DOHH2 (cell line): Measurements from ENCODE around the gene RIPPLY3.

Source experiments
- EZH2phosphoT487 ChIP-seq: fragments of 200-600 bp; sonication (generic); IDR thresholded peaks from 2 replicates; pipeline ENCODE4 v1.6.1; 2017; ENCODE audit warnings: borderline replicate concordance, mild to moderate bottlenecking, antibody characterized with exemption, low read length, moderate library complexity, mixed read lengths
- TF ChIP-seq, protein P1 (sequence below): fragments of 200-600 bp; sonication (generic); IDR thresholded peaks from one replicate; pipeline ENCODE4 v1.5.1; 2014; ENCODE audit warnings: antibody characterized with exemption, mild to moderate bottlenecking, low read depth, low read length; ENCODE audit not compliant: poor library complexity, severe bottlenecking

- TF ChIP-seq, protein P1, sequence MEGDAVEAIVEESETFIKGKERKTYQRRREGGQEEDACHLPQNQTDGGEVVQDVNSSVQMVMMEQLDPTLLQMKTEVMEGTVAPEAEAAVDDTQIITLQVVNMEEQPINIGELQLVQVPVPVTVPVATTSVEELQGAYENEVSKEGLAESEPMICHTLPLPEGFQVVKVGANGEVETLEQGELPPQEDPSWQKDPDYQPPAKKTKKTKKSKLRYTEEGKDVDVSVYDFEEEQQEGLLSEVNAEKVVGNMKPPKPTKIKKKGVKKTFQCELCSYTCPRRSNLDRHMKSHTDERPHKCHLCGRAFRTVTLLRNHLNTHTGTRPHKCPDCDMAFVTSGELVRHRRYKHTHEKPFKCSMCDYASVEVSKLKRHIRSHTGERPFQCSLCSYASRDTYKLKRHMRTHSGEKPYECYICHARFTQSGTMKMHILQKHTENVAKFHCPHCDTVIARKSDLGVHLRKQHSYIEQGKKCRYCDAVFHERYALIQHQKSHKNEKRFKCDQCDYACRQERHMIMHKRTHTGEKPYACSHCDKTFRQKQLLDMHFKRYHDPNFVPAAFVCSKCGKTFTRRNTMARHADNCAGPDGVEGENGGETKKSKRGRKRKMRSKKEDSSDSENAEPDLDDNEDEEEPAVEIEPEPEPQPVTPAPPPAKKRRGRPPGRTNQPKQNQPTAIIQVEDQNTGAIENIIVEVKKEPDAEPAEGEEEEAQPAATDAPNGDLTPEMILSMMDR = no peak
- no peak for TF ChIP-seq EZH2phosphoT487
Observed at GRCh38 chr21:36987845-36988244, 18.7 kb upstream of the RIPPLY3 start.
